ENCODE measurements around the gene BIVM.

BIVM gene

DNA sequence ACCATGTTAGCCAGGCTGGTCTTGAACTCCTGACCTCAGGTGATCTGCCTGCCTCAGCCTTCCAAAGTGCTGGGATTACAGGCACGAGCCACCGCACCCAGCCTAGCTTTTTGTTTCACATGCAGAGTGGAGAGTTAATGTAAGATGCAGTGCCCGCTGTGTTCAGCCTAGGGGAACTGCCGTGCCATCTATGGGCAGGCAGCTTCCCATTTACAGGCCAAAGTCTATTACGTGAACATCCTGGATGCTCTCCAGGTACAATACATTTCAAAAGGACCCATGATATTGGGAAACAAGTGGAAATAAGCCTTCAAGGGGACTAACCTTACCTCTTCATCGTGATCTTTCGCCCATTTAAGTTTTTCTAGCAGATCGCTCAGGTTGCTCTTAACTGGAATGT is 10.2 kb upstream of the BIVM start:
- no peak for DNase-seq

DNA sequence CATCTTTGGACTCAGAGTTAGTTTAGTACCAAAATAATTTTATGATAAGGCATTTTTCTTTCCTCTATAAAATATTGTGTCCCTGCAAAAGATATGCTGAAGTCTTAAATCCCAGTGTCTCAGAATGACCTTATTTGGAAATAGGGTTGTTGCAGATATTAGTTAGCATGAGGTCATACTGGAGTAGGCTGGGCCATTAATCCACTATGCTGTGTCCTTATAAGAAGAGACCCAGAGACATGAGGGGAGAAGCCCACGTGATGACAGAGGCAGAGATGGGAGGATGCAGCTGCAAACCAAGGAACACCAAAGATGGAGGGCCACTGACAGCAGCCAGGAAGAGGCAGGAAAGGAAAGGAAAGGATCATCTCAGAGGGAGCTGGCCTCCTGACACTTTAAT is 6.5 kb upstream of the BIVM start:
- DNase-seq, result no peak

DNA sequence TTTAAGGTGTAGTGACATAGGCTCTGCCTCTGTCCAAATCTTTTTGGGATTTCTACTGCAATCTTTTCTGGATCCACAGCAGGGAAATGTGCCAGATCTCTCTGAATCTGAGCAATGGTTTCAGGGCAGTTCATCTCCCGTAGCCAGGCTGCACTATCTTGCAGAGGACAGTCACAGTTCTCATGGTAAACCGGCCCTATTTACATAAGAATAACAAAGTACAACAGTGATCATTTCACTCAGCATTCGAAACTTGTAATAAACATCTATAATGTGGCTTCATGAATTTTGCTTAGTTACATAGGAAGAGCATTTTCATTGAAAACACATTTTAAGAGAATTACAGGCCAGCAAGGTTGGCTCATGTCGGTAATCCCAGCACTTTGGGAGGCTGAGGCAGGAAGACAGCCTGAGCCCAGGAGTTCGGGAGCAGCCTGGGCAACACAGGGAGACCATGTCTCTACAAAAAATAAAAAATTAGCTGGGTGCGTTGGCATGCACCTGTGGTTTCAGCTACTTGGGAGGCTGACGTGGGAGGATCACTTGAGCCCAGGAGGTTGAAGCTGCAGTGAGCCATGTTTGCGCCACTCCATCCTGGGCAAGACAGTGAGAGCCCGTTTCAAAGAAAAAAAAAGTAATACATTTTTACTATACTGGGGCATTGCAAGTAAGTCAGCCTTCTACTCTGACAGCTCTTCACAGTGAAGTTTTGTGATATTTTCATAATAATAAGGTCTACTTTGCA is 5.1 kb upstream of the BIVM start:
- DNase-seq, result no peak

DNA sequence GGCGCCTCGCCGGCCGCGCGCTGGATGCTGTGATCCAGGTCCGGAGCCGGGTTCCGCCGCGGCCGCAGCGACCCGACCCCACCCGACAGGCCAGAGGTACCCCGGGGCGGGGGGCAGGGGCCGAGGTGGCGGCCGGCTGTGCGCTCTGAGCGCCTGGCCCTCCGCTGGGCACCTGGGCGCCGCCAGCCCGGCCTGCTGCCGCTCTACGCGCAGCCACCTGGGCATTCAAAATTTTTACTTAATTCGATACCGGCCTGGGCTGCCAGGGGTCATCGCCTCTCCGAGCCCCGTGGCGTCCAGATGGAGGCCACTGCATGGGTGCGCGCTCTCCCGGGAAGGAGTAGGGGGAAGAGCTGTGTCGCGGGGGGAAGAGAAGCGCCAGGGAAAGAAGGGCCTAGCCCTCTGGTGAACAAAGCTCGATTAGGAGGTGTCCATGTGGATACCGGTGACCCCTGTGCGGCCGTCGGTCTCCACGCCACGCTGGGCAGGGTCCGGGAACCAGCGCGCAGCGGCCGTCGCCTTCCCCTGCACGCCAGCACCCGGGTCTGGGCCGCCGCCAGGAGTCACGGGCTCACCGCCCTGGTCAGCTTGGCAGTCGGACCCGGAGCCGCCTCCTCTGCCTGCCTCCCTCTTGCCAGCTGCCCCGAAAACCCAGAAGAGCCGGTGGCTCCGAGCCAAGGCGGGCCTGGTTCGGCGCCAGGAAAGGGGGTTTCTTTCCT is 666 bp downstream of the BIVM start:
- DNase-seq, result no peak

GRCh38 chr13:102800145-102801041 is 1.5 kb downstream of the BIVM start:
- peak; percentile 80 for DNase-seq

GRCh38 chr13:102805680-102806079 is 6.8 kb downstream of the BIVM start:
- DNase-seq, result no peak

GRCh38 chr13:102807699-102808098 is 8.8 kb downstream of the BIVM start:
- DNase-seq, result no peak

- no peak for DNase-seq
Measured at GRCh38 chr13:102812611-102813287, 13.8 kb downstream of the BIVM start.

DNA sequence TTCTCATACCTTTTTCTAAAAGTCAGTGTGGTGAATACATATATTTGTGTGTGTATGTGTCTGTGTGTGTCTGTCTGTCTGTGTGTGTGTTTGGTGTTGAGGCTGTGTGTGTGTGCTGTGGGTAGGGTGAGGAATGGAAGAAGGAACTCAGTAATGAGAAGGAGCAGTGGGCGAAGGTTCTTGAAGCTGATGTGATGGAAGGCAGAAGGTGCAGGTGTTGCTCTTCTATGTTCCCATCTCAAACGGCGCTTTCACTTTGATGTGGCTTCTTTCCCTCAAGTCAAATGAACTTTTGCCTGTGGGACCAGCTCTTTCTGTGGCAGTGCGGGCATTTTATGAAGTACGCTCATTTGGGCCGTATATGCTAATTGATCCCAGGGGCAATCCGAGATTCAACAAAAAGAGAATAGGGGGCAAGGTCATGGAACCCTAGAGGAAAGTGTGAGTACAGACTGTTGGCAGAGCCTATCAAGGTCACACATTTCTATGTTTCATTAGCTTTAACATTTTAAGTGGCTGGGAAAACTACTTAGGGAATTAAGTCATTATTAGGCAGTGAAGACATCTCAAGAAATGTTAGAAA is 15.2 kb downstream of the BIVM start:
- no peak for DNase-seq

DNA sequence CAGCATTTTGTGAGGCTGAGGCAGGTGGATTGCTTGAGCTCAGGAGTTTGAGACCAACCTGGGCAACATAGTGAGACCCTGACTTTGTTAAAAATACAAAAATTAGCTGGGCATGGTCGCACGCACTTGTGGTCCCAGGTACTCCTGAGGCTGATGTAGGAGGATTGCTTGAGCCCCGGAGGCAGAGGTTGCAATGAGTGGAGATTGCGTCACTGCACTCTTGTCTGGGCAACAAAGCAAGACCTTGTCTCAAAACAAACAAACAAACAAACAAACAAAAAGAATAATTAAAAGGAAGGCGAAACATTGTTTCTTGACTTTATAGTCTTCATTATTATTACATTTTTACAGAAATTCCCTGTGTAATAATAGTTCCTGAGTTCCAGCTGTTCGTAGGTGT is 15.9 kb downstream of the BIVM start:
- DNase-seq, result no peak

- DNase-seq, result no peak
Measured at GRCh38 chr13:102815788-102816187, 16.9 kb downstream of the BIVM start.

DNA sequence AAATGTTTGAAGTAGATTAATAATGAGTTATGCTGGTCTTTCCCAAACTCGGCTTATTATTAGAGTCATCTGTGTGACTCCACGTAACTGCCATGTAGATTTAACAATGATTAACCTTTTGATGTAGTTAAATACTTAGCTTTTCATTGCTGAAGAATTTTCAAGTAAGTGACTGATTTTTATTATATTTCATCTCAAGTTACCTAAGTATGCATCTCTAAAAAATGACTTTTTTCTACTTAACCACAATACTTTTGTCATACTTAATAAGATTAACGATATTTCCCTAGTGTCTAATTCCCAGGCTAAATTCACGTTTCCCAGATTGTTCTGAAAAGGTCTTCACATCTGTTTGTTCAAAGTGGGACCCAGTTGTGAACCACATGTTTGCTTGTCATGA is 17.8 kb downstream of the BIVM start:
- no peak for DNase-seq

GRCh38 chr13:102817241-102817640 is 18.3 kb downstream of the BIVM start:
- no peak for DNase-seq

GRCh38 chr13:102817907-102818306 is 19.0 kb downstream of the BIVM start:
- DNase-seq, result no peak

GRCh38 chr13:102825400-102825799 is 26.5 kb downstream of the BIVM start:
- DNase-seq, result no peak

DNA sequence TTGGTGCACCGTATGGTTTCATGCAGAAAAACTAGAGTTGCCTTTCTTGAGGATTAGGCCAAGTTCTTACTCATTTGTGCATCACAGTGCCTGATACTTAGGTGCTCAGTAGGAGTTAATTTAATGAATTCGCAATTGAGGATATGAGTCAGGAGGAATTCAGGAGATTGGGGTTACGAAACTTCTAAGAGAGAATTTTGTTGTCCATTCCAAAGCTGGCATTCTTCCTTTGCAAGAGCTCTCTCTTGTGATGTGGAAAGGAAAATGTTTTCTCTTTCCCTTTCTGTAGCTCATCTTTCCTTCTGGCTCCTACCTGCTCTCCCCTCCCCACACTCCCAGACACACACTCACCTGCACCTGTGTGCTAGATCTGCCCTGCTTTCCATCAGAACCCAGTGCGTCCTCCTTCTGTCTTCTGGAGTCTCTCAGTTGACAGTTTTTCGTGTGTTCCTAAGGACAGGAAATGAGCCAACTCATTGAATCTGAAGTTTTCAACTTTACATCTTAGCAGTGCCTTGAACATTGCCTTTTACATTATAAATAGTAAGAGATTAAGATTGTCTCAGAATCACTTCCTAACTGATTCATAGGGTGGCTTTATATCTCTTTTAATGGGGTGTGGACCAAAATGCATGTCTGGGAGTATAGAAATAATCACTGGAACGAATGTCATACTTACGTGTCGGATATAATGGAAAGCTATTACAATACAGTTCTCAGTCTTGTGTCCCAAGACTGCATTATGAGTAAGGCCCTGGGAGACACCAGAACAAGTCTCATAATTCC is 27.2 kb downstream of the BIVM start:
- DNase-seq, result no peak

- no peak for DNase-seq
Measured at GRCh38 chr13:102830646-102831045, 31.7 kb downstream of the BIVM start.

- no peak for DNase-seq
Measured at GRCh38 chr13:102836471-102836870, 37.6 kb downstream of the BIVM start.

- DNase-seq, result no peak
Measured at GRCh38 chr13:102838273-102838672, 39.4 kb downstream of the BIVM start.

- no peak for DNase-seq
Measured at GRCh38 chr13:102838982-102839381, 40.1 kb downstream of the BIVM start.

DNA sequence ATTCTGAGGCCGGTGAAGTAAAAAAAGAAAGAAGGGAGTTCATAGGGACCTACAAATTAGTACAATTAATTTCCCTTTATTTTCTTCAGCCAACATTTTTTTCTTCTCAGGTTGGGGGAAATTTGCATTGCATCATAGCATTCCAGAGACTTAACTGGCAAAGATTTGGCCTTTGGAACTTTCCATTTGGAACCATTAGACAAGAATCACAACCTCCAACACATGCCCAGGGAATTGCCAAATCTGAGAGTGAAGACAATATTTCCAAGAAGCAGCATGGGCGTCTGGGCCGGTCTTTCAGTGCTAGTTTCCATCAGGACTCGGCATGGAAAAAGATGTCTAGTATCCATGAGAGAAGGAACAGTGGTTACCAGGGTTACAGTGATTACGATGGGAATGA is 40.5 kb downstream of the BIVM start:
- DNase-seq, result no peak

DNA sequence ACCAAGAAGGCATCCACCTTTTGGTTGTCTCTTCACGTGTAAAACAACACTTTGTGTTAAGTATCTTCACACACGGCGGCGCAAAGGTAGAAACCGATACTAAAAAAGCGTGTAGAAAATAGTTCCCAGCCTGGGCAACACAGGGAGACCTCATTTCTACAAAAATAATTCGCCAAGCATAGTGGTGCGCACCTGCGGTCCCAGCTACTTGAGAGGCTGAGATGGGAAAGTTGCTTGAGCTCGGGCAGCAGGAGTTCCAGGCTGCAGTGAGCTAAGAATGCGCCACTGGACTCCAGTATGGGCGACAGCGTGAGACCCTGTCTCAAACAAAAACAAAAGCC is 46.3 kb downstream of the BIVM start:
- no peak for DNase-seq

All from T-helper 9 cell (primary cell).